NCI-H1436 (cell line): ENCODE results near the gene DAZAP1.

Source experiments
- DNase-seq: peaks from one replicate; lab custom pipeline; 2025; lab: John Stamatoyannopoulos, UW

The DAZAP1 gene

DNA sequence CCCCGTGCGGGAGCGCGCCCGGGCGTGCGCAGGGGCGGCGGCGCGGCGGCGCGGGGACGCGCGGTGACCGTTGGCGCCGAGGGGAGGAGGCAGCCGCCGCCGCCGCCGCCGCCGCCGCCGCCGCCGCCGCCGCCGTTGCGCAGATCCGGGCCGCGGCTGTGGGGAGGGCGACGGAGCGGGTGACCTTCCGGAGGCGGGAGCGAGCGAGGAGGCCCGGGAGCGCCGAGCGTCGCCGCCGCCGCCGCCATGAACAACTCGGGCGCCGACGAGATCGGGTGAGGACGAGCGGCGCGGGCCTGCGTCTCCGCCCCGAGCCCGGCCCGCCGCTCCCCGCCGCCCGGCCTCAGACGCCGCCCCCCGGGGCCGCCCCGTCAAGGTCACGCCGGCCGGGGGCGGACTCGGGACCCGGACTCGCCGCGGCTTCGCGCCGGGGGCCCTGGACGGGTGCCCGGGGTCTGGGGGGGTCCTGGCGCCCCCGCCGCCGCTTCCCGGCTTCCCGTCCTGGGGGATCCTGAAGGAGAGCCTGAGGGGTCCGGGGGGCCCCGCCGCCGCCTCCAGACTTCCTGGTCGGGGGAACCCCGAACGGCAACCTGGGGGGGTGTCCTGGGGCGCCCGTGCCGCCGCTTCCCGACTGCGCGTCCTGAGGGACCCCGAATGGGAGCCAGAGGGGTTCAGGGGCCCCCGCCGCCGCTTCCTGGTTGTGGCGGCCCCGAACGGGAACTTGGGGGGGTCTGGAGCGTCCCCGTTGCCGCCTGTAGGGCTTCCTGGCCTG is at the start of gene DAZAP1:
TSS of gene DAZAP1 (plus strand) at position 59 of the 772 bp plus-strand sequence. CDS start at position 247, 188 bp downstream.
- DNase-seq: no peak

GRCh38 chr19:1360126-1360817 is 47.1 kb upstream of the DAZAP1 start:
- no peak for DNase-seq

GRCh38 chr19:1360818-1361461 is 46.4 kb upstream of the DAZAP1 start:
- DNase-seq: no peak

- no peak for DNase-seq
Observed at GRCh38 chr19:1361601-1362386, 45.6 kb upstream of the DAZAP1 start.

GRCh38 chr19:1362387-1363257 is 44.8 kb upstream of the DAZAP1 start:
- no peak for DNase-seq

DNA sequence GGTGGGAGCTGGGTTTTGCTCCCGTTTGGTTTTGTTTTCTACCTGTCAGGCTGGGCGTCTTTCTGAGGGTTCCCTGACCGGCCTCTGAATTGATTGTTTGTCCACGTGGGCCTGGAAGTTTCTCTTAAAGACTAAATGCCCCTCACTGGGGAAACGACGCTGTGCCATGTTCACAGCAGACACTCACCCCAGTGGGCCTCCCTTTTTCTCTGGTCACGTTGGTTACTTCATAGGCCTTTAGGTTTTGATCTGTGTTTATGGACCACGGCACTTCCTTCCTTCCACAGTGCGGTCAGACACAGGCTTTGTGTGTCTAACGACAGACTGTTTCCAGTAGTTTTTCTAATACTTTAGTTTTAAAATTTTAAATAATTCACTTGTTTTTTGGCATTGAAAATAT is 43.8 kb upstream of the DAZAP1 start:
- DNase-seq: no peak

- no peak for DNase-seq
Observed at GRCh38 chr19:1364070-1364704, 43.2 kb upstream of the DAZAP1 start.

- DNase-seq: no peak
Observed at GRCh38 chr19:1365319-1366269, 41.8 kb upstream of the DAZAP1 start.

GRCh38 chr19:1366296-1366695 is 41.1 kb upstream of the DAZAP1 start:
- DNase-seq: no peak

- no peak for DNase-seq
Observed at GRCh38 chr19:1366899-1367870, 40.2 kb upstream of the DAZAP1 start.

DNA sequence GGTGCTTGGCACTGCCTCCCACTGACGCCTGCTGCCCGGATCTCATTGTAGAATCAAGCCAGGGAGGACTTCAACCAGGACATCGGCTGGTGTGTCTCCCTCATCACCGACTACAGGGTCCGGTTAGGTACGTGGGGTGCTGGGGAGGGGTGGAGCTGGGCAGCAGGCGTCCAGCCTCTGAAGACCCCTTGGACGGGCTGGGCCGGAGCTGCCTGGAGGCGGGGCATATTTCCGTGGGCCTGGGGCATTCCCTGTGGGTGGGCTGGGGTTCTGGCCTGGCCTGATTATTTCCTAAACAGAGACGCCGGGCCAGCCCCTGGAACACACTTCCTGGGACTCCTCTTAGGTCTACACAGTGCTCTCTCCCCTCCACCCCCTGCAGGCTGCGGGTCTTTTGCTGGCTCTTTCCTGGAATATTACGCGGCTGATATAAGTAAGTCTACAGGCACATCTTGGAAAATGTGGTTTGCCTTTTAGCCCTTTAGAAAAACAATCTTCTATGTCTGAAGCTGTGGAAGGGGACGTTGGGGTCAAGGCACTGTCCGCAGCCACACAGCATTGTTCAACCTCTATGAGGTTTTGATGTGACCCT is 38.1 kb upstream of the DAZAP1 start:
- no peak for DNase-seq

DNA sequence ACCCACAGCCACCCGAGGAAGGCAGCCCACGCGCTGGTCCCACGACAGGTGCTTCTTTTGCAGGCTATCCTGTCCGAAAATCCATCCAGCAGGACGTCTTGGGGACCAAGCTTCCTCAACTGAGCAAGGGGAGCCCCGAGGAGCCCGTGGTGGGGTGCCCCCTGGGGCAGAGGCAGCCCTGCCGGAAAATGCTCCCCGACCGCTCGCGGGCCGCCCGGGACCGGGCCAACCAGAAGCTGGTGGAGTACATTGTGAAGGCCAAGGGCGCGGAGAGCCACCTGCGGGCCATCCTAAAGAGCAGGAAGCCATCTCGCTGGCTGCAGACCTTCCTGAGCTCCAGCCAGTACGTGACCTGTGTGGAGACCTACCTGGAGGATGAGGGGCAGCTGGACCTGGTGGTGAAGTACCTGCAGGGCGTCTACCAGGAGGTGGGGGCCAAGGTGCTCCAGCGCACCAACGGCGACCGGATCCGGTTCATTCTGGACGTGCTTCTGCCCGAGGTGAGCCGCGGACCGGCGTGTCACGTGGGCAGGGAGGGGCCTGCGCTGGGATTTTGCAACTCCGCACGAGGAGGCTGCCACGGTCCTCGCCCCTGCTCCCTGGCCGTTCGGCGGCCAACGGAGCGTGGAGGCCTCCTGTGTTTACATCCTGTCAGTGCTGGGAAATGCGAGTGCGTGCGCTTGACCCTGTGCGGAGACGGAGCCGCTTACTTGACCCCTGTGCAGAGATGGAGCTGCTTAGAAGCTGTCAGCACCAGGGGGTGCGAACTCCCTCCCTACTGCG is 36.6 kb upstream of the DAZAP1 start:
- no peak for DNase-seq

DNA sequence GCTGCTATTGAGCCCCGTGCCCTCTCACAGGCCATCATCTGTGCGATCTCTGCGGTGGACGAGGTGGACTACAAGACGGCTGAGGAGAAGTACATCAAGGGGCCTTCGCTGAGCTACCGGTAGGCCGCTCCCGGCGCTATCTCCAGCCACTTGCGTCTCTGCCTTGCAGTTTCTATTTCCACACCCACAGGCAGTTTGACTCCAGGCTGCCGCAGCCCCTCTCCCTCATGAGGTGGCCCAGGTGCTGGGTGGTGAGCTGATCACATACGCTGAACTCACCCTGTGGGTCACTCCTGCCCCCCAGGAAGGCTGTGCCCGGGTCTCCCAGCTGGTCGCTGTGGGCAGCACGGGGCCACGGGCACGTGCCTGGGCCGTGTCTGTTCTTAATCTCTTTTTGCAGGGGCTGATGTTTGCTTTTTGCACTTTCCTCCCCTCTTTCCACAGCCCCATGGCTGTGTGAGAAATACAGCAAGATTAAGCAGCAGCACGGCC is 34.3 kb upstream of the DAZAP1 start:
- no peak for DNase-seq

GRCh38 chr19:1373534-1374249 is 33.7 kb upstream of the DAZAP1 start:
- DNase-seq: no peak

- no peak for DNase-seq
Observed at GRCh38 chr19:1374250-1374577, 33.2 kb upstream of the DAZAP1 start.

DNA sequence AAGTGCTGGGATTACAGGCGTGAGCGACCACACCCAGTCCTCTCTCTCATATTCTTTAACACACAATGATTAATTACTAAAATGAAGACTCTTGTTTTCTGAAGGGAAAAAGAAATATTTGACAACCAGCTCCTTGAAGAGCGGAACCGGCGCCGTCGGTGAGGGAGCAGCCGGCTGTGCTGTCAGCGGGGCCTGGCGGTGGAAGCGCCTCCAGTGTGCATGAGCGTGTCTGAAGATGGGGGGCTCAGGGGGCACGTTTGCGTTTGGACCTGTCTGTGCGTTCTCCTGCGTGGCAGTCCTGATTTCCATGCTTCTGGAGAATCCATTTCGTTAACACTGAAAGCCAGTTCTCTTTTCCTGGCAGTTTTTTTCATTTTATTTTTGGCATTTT is 31.0 kb upstream of the DAZAP1 start:
- DNase-seq: no peak
